HepG2 (cell line): ENCODE data around the gene LRP10. TPM values are rescaled to one million over a fixed set of nuclear protein-coding genes. Genes with fewer than 3 reads are reported as not detected.

Experiments used
- ATAC-seq: fragments of 200-7000 bp; cut with Tn5 transposase; 3 replicates; pipeline ENCODE4 v1.9.1; 2020; ENCODE audit warnings: mild to moderate bottlenecking, moderate library complexity
- BruUV-seq: library from RNA; stranded (reverse); fragments of 400-500 nt; replicated peaks from 2 replicates; lab custom pipeline; 2021; lab: Mats Ljungman, UMichigan
- CTCF ChIA-PET: fragments of 300-600 bp; formaldehyde crosslinking; extraction: SDS; loops from one replicate; lab custom pipeline; 2021; ENCODE audit warnings: low total read pairs, inconsistent platforms, low intra/inter-chr PET ratio; lab: Yijun Ruan, JAX
- POLR2A ChIA-PET: fragments of 350-600 bp; sonication (Branson Sonifier 250); formaldehyde crosslinking; loops from one replicate; lab custom pipeline; 2020; ENCODE audit warnings: antibody characterized with exemption, inconsistent platforms; lab: Yijun Ruan, JAX
- DNase-seq: peaks from one replicate; pipeline ENCODE4 v3.0.0-alpha.2; 2015; ENCODE audit warnings: low spot score
- FAIRE-seq: peaks from 3 replicates; lab custom pipeline; 2011; peaks lifted over from hg19 to GRCh38; lab: Jason Lieb, UNC
- H2AFZ ChIP-seq: one replicate; pipeline ENCODE4 v1.6.1; 2011; ENCODE audit warnings: low read length, inconsistent platforms
- H3K27ac ChIP-seq: fragments of 300-600 bp; 3 replicates; pipeline ENCODE4 v1.8.0; 2011; ENCODE audit warnings: mixed run types, mild to moderate bottlenecking, mixed read lengths, low read length, inconsistent platforms; ENCODE audit not compliant: insufficient read depth; ENCODE audit errors: extremely low read length
- H3K27me3 ChIP-seq, 2 experiments: fragments of 200-600 bp in 1 of 2; 2 replicates in 1 of 2; 3 replicates in 1 of 2; pipeline versions ENCODE4 v1.6.0 to v1.8.0; 2011; ENCODE audit warnings: low read length in 2 of 2, mild to moderate bottlenecking in 2 of 2, moderate library complexity in 2 of 2, inconsistent platforms in 1 of 2; ENCODE audit not compliant: insufficient read depth in 2 of 2, control insufficient read depth in 1 of 2
- H3K36me3 ChIP-seq, 2 experiments: fragments of 200-600 bp in 1 of 2; replicated peaks in 1 of 2; 2 replicates in 1 of 2; 3 replicates in 1 of 2; pipeline versions ENCODE4 v1.5.1 to v1.8.0; 2011; ENCODE audit warnings: low read length in 2 of 2, inconsistent platforms in 1 of 2; ENCODE audit not compliant: insufficient read depth in 2 of 2, control insufficient read depth in 1 of 2
- H3K4me1 ChIP-seq: 2 replicates; pipeline ENCODE4 v1.5.1; 2012; ENCODE audit warnings: low read length, inconsistent platforms; ENCODE audit not compliant: insufficient read depth
- H3K4me2 ChIP-seq: 2 replicates; pipeline ENCODE4 v1.6.0; 2011; ENCODE audit warnings: low read depth, low read length, inconsistent platforms
- H3K4me3 ChIP-seq, 3 experiments: fragments of 200-600 bp in 1 of 3; sonication (generic), shearing (Covaris generic) in 1 of 3; replicated peaks in 1 of 3; 2 replicates each; pipeline ENCODE4 v1.5.1; 2011 to 2016; ENCODE audit warnings: low read length in 3 of 3, inconsistent platforms in 2 of 3, low read depth in 2 of 3, mild to moderate bottlenecking in 2 of 3, control low read depth in 1 of 3, mixed read lengths in 1 of 3; ENCODE audit not compliant: insufficient read depth in 1 of 3
- H3K79me2 ChIP-seq: one replicate; pipeline ENCODE4 v1.6.1; 2011; ENCODE audit warnings: low read length, inconsistent platforms; ENCODE audit not compliant: insufficient read depth
- H3K9ac ChIP-seq: 2 replicates; pipeline ENCODE4 v1.6.0; 2011; ENCODE audit warnings: mild to moderate bottlenecking, low read depth, low read length, inconsistent platforms; ENCODE audit not compliant: insufficient read depth
- H3K9me3 ChIP-seq: 2 replicates; pipeline ENCODE4 v1.5.1; 2012; ENCODE audit warnings: mild to moderate bottlenecking, low read length
- H4K20me1 ChIP-seq: 2 replicates; pipeline ENCODE4 v1.6.0; 2011; ENCODE audit warnings: inconsistent platforms, mild to moderate bottlenecking, low read length, moderate library complexity; ENCODE audit not compliant: insufficient read depth
- BRD4 ChIP-seq: sonication (generic); formaldehyde crosslinking; IDR thresholded peaks from 2 replicates; pipeline ENCODE4 v1.4.0; 2020; ENCODE audit warnings: missing genetic modification reagents
- HMGXB4 ChIP-seq, 2 experiments: sonication (generic) in 1 of 2; formaldehyde crosslinking in 1 of 2; IDR thresholded peaks; 2 replicates each; pipeline versions ENCODE4 v1.4.0 to v1.6.1; 2018 to 2020; ENCODE audit warnings: missing genetic modification reagents in 2 of 2, borderline replicate concordance in 1 of 2, low read depth in 1 of 2, mild to moderate bottlenecking in 1 of 2, missing biosample characterization in 1 of 2
- HOXA3 ChIP-seq: sonication (generic); formaldehyde crosslinking; IDR thresholded peaks from 2 replicates; pipeline ENCODE4 v1.5.0; 2020; ENCODE audit warnings: missing genetic modification reagents
- MTERF4 ChIP-seq: sonication (generic); formaldehyde crosslinking; IDR thresholded peaks from 2 replicates; pipeline ENCODE4 v1.8.0; 2023; ENCODE audit warnings: mild to moderate bottlenecking, missing genetic modification reagents
- NFAT5 ChIP-seq: sonication (generic); formaldehyde crosslinking; IDR thresholded peaks from 2 replicates; pipeline ENCODE4 v1.4.0; 2020; ENCODE audit warnings: missing genetic modification reagents
- NFKB2 ChIP-seq: sonication (generic); formaldehyde crosslinking; IDR thresholded peaks from 2 replicates; pipeline ENCODE4 v1.4.0; 2020; ENCODE audit warnings: missing genetic modification reagents, borderline replicate concordance
- ZNF18 ChIP-seq: sonication (generic); formaldehyde crosslinking; IDR thresholded peaks from 2 replicates; pipeline ENCODE4 v1.8.0; 2022; ENCODE audit warnings: mild to moderate bottlenecking, missing genetic modification reagents; ENCODE audit not compliant: insufficient replicate concordance
- ZNF589 ChIP-seq: sonication (generic); formaldehyde crosslinking; conservative IDR thresholded peaks from 2 replicates; pipeline ENCODE4 v1.8.0; 2022; ENCODE audit warnings: mild to moderate bottlenecking, moderate library complexity, missing genetic modification reagents
- WGBS: methylation state at CpG from one replicate; pipeline ENCODE4 v1.1.6; 2017; ENCODE audit warnings: low lambda C conversion rate; 5-methylcytosine and 5-hydroxymethylcytosine counted together
- in situ Hi-C: cut with HindIII; loops from 2 replicates; pipeline ENCODE4 v1.10.0; 2017; ENCODE audit warnings: low pct_unique_long_range_greater_than_20kb; ENCODE audit not compliant: extremely low pct_ligation_motif_present
- intact Hi-C: fragments of 100-400 bp; cut with micrococcal nuclease; formaldehyde crosslinking; loops from one replicate; pipeline ENCODE4 v1.10.0; 2022; ENCODE audit not compliant: unreplicated experiment
- polyA plus RNA-seq, 8 experiments: library from polyadenylated mRNA; depleted of rRNA in 3 of 8; stranded (reverse) in 7 of 8; unstranded in 1 of 8; fragments of >200 nt; fragmentation: Illumina TruSeq in 4 of 8; extraction: Trizol in 4 of 8; gene quantifications; 2 replicates each; pipeline versions ENCODE4 v1.2.1 to v1.2.3, GENCODE V29; 2011 to 2016; ENCODE audit warnings: low read depth in 4 of 8, missing spikeins in 1 of 8, mixed read lengths in 1 of 8; ENCODE audit not compliant: insufficient read depth in 1 of 8
- total RNA-seq, 5 experiments: library from RNA; depleted of rRNA; stranded (reverse); fragments of >200 nt; fragmentation: Illumina TruSeq; extraction: Trizol; gene quantifications; 2 replicates each; pipeline ENCODE4 v1.2.3, GENCODE V29; 2016; ENCODE audit warnings: low read depth in 1 of 5

Gene LRP10
- total and polyA plus RNA-seq, 2 of the 13 experiments (the other 11 are each of a cell fraction or from before 2014, with no cell fraction given), result 16.9 to 45.2 TPM

GRCh38 chr14:22872833-22873520 is 1.4 kb downstream of the LRP10 start (continued):
- peak; percentile 63 for TF ChIP-seq ZNF18 (CRISPR knock-in tag)
- TF ChIP-seq ZNF589, result no peak
- 0 out of 2 replicates have a peak, but pooled peaks have one; percentile 14 for TF ChIP-seq MTERF4 (CRISPR knock-in tag)

DNA sequence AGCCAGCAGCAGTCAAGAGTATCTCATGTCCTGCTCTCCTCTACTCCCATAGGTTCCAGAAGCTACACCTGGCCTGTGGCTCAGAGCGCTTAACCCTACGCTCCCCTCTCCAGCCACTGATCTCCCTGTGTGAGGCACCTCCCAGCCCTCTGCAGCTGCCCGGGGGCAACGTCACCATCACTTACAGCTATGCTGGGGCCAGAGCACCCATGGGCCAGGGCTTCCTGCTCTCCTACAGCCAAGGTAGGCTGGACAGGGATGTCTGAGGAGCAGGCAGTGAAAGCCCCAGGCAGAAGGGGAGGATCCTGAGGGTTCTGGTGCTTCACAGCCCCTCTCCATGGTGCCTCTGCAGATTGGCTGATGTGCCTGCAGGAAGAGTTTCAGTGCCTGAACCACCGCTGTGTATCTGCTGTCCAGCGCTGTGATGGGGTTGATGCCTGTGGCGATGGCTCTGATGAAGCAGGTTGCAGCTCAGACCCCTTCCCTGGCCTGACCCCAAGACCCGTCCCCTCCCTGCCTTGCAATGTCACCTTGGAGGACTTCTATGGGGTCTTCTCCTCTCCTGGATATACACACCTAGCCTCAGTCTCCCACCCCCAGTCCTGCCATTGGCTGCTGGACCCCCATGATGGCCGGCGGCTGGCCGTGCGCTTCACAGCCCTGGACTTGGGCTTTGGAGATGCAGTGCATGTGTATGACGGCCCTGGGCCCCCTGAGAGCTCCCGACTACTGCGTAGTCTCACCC is 3.6 kb downstream of the LRP10 start:
- Histone ChIP-seq H3K79me2 (no peaks in the 10 kb centered on the region), H3K27me3 (no peaks in the 10 kb centered on the region; a peak in 1 of 5 replicates), H3K36me3 (peaks cover 14% of the 10 kb centered on the region in 2 experiments; a peak in 4 of 5 replicates), H3K4me1 (peaks cover 33% of the 10 kb centered on the region), H3K4me3 (no peak overlapping the region), H4K20me1 (no peaks in the 10 kb centered on the region; the same call in 1 of the 2 replicates), H3K9me3 (no peaks in the 10 kb centered on the region), H3K4me2 (no peak overlapping the region), H2AFZ (no peak overlapping the region), H3K27ac (no peak overlapping the region), H3K9ac (no peak overlapping the region)
- 99% methylated on average over 15 of the region's 15 CpGs for WGBS
- no peak for ATAC-seq
- ChIA-PET CTCF (no interaction called here), POLR2A (no interaction called here)
- FAIRE-seq, result no peak
- no TSS peak for BruUV-seq
- no peak for DNase-seq
- intact Hi-C loops (no loop called here), in situ Hi-C loops (no loop called here)
- TF ChIP-seq NFAT5, result peak; percentile 31; the same call in 1 of the 2 replicates
- TF ChIP-seq HOXA3 (CRISPR knock-in tag), result 0 out of 2 replicates have a peak, but pooled peaks have one; percentile 16
- peak; percentile 36; the same call in 1 of the 2 replicates for TF ChIP-seq BRD4
- TF ChIP-seq HMGXB4 (CRISPR knock-in tag; IDR thresholded peaks at IDR 0.05; ENCODE audit: borderline replicate concordance in 1 of 2, low read depth in 1 of 2), result no peak
- TF ChIP-seq NFKB2 (CRISPR knock-in tag), result 0 out of 2 replicates have a peak, but pooled peaks have one; percentile 40
